NCI-H1417 treated with DMSO at 0.1 percent for 48 hours (cell line): ENCODE data around the gene LRCH1.

ENCODE experiments used
- DNase-seq: peaks from one replicate; lab custom pipeline; 2025; lab: John Stamatoyannopoulos, UW

LRCH1 gene

GRCh38 chr13:46535002-46535401, 18.0 kb upstream of the LRCH1 start:
- no peak for DNase-seq

- no peak for DNase-seq
These were observed 17.1 kb upstream of the LRCH1 start for GRCh38 chr13:46535825-46536224.

- DNase-seq = no peak
These were observed 16.6 kb upstream of the LRCH1 start for GRCh38 chr13:46536341-46536740.

DNA sequence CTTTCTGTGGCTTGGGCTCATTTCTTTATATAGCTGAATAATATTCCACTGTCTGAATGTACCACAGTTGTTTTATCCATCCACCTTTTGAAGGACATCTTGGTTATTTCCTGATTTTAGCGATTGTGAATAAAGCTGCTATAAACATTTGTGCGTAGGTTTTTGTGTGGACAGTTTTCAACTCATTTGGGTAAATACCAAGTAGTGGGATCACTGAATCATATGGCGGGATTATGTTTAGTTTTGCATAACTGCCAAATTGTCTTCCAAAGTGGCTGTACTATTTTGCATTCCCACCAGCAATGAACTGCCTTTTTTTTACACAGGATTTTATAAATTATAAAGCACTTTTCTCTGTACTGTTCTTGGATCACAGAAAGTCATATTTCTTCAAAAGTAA, 13.7 kb upstream of the LRCH1 start:
- DNase-seq = no peak

DNA sequence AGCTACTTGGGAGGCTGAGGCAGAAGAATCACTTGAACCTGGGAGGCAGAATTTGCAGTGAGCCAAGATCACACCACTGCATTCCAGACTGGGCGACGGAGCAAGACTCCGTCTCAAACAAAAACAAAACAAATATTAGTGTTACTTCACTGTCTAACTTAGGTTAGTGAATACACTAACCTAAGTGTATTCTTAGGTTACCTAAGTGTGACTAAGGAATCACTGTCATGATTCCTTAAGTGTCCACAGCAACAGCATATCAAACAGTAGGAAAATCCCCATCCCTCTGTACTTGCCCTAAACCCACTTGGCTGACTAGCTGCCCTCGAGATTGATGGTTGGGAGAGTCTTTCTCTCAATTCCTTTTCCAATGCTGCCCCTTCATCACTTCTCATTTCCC, 11.8 kb upstream of the LRCH1 start:
- no peak for DNase-seq

- DNase-seq = no peak
These were observed 10.1 kb upstream of the LRCH1 start for GRCh38 chr13:46542833-46543232.

- DNase-seq = no peak
These were observed 9.7 kb upstream of the LRCH1 start for GRCh38 chr13:46543287-46543686.

DNA sequence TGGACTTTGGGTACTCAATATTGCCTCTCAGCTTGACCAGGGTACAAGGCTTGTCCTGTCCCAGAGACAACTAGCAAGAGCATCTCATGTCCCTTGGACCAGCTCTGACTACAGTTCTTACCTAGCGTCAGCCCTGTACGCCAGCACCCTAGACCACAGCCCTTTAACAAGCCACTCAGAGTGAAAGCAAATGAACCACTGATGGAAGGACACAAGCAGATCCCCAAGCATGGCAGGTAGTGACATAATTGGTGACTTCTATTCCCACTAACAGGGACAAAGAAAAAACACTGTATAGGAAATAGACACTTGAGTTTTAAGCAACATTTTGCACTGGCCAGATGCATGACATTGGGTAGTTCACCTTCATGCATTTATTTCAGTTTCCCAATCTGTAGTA, 8.8 kb upstream of the LRCH1 start:
- no peak for DNase-seq

GRCh38 chr13:46544811-46545210, 8.2 kb upstream of the LRCH1 start:
- DNase-seq = no peak

DNA sequence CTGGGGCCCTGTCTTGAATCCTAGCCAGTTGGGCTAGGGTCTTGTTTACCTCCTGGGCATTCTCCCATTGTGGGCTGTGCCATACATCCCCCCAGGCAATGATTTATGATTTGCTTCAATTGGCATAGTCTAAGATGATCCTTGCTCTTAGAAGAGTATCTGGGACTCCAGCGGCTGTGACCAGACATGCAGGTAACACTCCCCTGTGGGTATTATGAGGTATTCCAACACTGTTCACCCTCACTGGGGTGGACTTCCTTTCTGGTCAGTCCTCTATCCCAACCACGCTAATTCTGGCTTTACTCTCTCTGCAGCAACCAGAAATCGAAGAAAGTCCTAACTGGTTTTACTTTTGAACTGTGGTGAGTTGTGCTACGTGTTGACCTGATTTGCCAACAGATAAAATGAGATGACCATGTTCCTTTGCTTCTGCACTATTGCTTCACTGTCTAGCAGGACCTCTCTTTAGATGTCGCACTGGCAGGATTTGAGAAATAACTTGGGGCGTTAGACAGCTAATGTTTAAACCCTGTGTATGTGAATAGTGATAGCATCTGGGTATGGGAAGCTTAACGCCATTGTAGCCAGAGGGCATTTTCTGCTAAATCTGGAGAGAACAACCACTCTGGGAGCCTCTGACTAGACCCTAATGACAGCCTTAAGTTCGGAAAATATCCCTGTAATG, 6.7 kb upstream of the LRCH1 start:
- DNase-seq = no peak

DNA sequence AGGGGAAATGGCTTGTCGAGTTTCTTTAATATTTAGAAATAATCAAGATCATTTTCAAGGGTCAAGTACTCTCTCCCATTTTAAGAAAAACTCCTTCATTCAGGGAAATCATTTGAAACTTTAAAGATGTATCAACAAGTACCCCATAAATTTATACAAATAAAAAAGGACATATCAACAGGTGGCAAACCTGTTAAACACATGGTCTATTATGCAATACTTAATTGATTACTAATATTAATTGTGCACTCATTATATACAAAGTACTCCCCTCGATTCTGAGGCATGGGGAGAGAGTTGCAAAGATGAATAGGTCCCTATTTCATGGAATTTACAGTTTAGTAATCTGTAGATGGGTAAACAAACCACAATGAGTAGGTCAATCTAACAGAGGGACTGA, 2.1 kb upstream of the LRCH1 start:
- no peak for DNase-seq

- no peak for DNase-seq
These were observed 1.3 kb upstream of the LRCH1 start for GRCh38 chr13:46551410-46552302.

DNA sequence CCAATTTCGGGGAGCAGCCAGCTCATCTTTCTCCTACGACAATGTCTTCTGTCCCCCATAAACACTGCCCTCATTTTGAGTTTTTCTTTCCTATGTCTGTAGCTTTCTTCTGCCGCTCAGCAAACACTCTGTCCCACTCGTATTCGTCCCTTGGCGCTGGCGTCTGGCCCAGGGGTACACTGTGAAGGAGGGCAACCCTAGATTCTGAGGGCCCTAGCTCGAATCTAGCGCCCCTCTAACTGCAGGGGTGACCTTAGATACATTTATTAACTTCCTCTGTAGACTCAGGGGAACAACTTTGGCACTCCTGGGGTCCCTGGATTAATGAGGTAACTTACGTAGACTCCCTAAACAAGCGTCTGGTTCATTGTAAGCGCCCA, 677 bp upstream of the LRCH1 start:
- no peak for DNase-seq

GRCh38 chr13:46553521-46553885, 533 bp downstream of the LRCH1 start:
- no peak for DNase-seq

GRCh38 chr13:46553886-46554858, 1.2 kb downstream of the LRCH1 start:
- no peak for DNase-seq

DNA sequence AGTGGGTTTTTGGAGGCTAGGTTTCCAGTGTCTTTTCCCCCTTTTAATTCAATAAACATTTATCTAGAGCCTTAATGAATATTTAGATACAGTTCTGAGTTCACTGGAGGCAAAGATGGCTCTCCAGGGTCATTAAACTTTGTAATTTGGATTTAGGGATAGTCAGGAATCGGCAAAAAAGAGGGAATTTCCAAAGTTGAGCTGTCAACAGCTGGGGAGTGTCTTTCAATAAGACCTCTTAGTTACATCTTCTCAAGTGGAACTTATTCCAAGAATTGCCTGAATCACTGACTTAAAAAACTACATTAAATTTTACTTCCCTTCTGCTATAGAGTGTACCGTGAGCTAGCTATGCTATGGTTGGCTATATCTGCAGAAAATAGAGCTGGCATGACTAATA, 2.0 kb downstream of the LRCH1 start:
- DNase-seq = no peak

GRCh38 chr13:46555722-46556417, 2.9 kb downstream of the LRCH1 start:
- DNase-seq = no peak

DNA sequence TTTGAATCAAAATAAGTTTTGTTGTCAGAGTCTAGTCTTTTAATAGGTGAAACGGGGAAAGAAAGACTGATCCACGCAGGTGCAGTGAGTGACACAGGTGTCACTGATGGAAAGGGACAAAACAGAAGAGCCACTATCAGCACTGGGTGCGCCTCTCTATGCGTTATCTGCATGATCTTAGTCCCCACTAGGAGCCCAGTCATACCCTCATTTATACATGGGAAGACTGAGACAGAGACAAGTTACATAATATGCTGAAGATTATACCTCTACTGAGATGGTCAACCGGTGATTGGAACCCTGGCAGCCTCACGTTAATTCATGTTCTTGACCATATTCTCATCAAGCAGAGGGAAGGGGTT, 3.4 kb downstream of the LRCH1 start:
- no peak for DNase-seq

DNA sequence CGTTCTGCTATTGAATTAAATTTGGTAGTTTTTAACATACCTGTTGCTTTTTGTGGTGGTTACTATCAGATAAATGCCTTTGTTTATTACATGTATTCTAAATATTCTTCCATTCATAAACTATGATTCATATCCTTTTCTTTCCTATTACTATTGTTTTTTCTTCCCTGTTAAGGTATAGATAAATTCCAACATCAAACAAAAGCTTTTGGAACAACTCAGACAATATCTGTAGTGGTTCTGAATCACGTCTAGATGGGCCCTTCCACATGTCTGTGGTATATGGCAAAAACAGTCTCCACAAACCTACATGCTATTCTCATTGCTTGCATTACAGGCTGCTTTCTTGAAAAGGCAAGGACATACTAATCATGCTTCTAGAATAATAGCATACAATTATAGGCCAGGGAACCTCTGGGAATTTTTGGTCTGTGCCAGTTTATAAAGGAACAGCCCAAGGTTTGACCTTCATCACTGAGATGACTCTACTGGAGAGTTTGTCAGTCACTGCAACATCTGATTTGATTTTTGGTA, 6.4 kb downstream of the LRCH1 start:
- no peak for DNase-seq

DNA sequence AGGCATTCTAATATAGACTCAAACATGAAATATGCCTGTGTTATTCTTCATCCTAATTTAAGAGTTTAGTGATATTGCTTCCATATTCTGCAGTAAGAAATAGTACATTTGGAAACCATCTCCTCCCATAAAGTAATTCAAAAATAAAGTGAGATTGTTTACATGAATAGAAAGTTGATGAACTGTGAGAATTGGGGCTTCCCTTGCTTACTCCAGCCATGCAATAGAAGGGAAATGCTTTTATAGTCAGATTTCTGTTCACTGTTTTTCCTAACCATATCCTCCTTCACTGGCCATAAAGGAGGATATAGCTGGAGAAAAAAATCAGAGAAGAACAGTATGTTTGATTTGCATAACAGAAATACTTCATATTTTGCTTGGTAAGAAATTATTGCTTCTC, 7.8 kb downstream of the LRCH1 start:
- DNase-seq = no peak

GRCh38 chr13:46561286-46561685, 8.3 kb downstream of the LRCH1 start:
- DNase-seq = no peak

- no peak for DNase-seq
These were observed 8.7 kb downstream of the LRCH1 start for GRCh38 chr13:46561691-46562090.
